DMS 273 (cell line): ENCODE data around the gene RIOK2.
A peak's percentile ranks its signal among the peaks of the same experiment; 100 is the strongest.
"Not testable (repeated sequence)": the region's sequence is repeated elsewhere in the genome, so short reads cannot be mapped to it uniquely, and the experiment has no call there.

Experiments
- DNase-seq: peaks from one replicate; lab custom pipeline; 2025; ENCODE audit not compliant: unreplicated experiment; lab: John Stamatoyannopoulos, UW

The RIOK2 gene

DNA sequence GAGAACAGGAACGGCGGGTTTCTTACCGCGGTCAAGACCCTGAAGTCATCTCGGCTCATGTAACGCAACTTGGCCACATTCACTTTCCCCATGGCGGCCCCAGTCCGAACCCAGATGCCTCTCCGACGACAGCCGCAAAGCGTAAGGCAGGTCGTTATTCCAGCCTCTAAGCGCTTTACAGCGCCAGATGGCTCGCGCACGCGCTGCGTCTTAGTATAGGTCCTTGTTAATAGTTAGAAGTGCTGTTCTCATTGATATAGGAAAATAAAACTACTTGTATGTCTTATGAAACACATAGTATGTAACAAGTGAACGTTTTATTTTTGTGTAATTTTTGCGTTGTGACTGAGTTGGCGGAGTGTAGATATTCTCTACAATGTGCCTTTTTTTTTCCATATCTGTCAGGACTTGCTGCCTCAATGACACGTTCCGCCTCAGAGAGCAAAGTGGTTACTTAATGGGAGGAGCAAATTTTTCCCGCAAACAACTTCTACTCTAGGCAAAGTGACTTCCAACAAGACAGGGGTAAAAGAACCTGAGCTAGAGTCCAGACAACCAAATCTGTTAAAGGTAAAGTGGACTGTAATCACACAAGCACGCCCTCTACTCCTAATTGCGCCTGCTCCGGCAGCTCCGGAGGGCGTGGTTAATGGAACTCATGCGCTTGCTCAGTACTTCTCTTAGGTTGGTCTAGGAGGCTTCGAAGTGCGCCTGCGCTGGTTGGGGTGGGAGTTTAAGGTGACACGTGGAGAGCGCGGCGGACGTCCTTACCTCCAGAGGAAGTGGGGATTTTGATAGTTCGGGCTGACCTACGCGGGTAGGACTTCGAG is at the start of gene RIOK2:
Gene RIOK2 (minus strand): TSS at position 148 of the 830 bp plus-strand sequence. CDS start 56 bp downstream, at position 92.
- peak; percentile 98 for DNase-seq

DNA sequence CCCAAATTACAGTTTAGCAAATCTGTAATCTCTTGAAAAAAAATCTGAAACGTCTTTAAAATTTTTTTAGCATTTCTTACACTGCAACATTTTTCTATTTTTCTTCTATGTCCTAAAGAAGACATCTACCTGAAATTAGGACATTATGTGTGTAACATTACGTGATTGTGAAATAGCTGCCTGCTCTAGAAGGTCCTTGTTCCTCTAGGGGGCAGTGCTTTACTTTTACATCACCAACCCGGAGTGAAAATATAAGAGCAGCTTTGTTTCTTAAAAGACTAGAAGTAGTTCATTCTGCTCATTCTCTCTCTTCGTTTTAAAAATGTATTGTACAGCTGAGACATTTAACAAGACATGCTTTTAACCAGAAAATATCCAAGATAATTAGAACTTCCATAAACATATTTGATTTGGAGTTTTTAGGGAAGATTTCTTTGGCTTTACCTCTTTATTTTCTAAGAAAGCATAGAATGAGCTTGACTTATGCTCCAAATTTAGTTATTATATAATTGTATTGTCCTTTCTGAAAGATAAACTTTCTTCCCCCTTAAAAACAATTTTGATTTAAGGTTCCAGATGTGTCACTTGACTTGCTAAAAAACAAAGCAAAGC is 48.1 kb upstream of the RIOK2 start:
- peak; percentile 83 for DNase-seq

DNA sequence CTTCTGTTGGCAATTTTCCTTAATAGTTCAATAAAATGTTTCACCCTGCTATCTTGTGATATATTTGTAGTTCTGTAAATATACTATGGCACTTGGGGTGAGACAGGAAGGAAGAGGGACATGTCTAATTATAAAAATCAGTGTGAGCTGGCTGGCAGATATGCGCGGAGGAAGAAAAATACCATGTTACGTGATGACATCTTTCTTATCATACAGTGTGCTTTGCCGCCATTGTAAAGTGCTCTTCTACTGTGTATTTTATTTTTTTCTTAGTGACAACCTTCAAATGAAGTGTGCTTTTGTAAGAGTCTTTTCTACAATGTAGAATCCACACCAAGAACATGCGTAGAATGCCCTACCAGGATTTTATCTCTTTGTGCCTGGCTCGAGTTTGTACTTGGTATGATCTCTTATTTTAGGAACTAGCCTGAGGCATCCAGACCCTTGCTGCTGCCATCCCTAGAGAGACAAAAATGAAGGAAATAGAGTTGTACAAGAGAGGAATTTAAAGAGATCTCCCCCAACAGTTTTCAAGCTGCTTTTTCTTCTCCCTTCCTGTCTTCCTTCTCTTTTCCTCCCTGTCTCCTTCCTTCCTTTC is 46.7 kb upstream of the RIOK2 start:
- DNase-seq, result no peak

DNA sequence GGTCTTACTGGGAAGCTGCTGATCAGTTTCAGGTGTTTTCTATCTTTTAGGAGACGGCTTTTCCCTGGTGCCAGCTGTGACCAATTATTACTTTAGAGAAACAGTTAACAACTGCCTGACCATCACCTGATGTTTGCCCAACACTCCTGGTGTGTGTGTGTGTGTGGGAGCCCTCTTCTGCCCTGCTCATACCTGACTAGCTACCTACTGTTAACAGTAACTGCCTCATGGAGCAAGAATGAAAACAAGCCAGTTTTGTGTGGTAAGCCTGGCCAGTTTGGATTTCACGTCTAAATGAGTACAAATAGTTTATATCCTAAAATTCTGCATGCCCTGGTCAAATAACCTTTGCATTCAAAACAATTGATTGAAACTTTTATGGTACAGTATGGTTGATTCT is 46.1 kb upstream of the RIOK2 start:
- no peak for DNase-seq

DNA sequence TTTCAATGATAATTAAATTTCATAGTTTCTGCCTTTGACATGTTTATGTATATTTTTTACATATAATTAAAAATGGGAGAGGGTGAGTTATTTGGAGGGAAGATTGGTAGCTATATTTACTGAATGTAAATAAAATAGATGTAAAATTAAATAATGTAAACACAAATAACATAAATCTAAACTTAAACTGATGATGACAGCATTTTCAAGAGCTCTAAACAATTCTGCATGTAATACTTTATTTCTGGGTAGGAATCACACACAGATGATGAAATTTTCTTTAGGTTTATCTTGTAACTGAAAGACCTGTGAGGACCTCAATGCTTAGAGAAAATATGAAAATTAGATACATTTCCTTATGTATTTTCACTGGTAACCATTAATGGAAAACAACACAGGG is 42.2 kb upstream of the RIOK2 start:
- no peak for DNase-seq

DNA sequence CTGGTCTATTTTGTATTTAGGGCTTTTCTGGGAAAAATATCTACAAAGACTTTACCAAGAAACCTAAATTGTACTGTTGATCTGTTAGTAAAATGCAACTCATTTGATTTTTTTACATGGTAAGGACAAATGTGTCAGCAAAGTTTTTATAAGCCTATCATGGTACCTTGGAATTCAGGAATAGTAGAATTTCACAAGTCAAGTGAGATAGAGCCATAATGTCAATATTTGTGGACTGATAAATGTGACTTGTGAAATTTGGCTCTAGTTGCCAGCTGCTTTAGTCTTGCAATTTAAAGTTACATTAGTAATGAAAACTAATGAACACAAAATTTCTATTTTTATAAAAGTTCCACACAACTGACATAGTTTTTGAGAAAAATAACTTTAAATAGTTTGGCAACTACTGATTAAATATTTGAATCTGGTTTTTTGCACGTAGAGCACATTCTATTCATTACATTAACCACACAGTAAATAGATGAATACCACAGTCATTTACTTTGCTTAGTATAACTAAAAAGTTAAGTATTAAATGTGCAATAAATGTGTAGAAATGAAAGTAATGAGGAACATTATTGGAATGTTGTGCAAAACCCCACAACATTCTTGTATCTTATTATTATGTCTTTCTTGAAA is 41.2 kb upstream of the RIOK2 start:
- DNase-seq, result no peak

DNA sequence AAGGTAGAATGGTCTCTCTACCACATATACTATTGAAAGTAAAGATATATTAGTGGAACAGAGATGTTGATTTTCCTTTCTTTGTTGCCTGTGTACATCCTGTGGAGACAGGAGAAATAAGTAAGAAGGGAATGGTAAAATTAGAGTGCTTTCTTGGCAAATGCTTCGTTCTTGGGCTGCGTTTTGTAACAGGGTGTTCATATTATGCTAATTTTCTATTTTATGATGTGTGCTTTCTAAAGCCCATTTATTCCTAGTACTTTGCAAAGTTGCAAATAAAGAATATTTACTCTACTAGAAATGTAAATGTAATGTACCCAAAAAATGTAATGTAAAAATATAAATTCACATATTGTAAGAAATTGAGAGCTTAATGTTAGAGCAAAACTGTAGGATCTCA is 40.5 kb upstream of the RIOK2 start:
- no peak for DNase-seq

DNA sequence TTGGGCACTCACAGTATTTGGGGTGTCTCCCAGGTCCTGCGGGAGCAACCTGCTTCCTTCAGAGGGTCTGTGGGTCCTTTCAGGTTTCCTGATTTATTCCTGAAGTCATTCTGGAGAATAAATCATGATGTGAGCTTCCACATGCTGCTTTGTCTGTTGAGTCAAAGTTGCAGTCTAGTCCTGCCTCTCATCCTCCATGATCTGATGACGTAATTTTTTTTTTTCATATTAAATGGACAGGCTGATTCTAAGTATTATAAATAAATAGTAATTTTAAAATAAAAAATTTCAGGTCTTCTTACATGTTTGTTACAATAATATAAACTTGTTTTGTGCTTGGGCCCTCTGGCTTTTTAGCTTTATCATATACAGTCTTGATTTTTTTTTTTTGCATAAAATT is 26.3 kb upstream of the RIOK2 start:
- no peak for DNase-seq

DNA sequence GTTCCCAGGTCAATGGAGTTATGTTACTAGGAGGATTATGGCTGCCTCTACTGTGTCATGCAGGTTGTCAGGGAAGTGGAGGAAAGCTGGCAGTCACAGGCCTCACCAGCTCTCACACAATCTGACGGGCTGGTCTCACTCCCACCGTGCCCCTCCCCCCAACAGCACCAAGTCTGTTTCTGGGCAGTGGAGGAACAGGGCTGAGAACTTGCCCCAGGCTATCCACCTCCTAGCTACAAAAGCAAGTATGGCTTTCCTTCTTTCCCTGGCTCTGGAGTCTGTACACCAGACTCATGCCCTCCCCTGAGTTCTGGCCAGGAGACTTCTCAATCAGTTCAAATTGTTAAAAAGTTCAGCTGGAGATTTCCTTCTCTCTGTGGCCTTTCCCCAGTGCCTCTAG is 25.7 kb upstream of the RIOK2 start:
- no peak for DNase-seq

DNA sequence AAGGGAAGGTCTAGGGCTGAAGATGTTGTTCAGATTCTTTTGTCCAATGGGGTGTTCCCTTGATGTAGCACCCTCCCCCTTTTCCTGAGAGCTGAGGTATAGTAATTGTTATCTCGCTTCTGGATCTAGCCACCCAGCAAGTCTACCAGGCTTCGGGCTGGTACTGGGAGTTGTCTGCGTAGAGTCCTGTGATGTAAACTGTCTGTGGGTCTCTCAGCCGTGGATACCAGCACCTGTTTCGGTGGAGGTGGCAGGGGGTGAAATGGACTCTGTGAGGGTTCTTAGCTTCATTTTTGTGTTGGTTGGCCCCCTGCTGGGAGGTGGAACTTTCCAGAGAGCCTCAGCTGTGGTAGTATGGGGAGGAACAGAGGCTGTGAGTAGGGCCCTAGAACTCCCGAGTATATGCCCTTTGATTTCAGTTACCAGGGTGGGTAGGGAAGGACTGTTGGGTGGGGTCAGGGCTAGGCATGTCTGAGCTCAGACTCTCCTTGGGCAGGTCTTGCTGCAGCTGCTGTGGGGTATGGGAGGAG is 25.2 kb upstream of the RIOK2 start:
- DNase-seq, result no peak

DNA sequence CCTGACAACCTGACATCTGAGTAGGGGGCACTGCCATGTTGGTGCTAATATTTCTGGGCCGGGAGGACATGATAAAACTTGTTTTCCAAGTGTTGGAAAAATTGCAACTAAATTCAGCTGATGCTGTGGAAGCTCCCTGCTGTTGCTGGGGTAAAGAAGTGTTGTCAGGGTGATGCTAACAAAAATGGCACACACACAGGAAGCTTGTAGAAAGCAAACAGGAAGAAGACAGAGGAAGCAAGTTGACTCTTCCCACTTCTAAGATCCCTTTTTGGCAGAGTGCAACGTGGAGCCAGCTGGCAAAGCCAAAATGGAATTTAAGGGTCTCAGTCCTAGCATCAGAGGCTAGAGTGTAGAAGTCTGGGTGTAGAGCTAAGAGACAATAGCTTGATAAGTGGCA is 11.3 kb upstream of the RIOK2 start:
- peak; percentile 20 for DNase-seq

DNA sequence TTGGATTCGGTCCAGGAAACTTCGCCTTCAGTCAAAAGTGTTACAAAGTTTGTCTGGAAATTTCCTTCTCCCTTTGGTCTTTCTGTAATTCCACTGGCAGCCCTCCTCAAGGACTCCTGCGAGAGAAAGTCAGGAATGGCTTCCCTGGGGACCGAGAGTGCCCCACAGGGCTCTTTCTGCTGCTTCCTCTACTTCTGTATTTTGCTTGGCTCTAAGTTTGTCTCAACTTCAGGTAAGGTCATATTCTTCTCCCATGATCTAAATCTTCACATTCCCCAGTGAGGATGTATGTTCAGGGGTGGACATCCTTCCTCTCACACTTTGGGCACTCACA is 10.3 kb upstream of the RIOK2 start:
- no peak for DNase-seq

DNA sequence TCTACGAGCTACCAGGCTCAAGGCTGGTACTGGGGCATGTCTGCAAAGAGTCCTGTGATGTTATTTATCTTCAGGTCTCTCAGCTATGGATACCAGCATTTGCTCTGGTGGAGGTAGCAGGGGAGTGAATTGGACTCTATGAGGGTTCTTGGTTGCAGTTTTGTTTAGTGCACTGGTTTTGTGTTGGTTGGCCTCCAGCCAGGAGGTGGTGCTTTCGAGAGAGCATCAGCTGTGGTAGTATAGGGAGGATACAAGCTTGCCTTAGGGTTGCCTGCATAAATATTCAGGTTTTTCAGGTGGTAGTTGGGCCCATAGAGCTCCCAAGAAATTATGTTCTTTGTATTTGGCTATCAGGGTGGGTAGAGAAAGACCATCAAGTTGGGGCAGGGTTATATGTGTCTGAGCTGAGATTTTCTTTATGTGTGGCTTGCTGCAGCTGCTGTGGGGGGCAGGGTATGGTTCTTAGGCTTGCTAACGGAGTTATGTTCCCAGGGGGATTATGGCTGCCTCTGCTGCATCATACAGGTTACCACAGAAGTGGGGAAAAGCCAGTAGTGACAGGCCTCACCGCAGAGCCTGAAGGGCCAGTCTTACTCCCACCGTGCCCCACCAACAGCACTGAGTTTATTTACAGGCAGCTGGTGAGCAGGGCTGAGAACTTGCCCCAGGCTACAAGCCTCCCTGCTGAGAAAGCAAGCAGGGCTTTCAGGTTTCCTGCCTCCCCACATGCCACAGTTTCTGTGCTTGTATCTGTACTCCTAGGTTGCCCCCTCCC is 9.7 kb upstream of the RIOK2 start:
- DNase-seq, result peak; percentile 34

DNA sequence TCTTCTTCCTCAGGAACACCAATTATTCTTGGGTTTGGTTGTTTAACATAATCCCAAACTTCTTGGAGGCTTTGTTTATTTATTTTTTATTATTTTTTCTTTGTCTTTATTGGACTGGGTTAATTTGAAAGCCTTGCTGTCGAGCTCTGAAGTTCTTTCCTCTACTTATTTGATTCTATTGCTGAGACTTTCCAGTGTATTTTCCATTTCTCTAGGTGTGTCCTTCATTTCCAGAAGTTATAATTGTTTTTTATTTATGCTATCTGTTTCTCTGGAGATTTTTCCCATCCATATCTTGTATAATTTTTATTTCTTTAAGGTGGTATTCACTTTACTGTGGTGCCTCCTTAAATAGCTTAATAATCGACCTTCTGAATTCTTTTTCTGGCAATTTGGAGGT is 8.8 kb upstream of the RIOK2 start:
- DNase-seq, result no peak

DNA sequence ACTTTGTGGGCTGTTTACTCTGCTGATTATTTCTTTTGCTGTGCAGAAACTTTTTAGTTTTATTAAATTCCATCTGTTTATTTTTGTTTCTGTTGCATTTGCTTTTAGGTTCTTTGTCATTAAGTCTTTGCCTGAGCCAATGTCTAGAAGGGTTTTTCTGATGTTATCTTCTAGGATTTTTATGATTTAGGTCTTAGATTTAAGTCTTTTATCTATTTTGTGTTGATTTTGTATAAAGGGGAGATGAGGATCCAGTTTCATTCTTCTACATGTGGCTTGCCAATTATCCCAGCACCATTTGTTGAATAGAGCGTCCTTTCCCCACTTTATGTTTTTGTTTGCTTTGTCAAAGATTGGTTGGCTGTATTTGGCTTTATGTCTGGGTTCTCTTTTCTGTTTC is 6.5 kb upstream of the RIOK2 start:
- DNase-seq, result not testable (repeated sequence)

DNA sequence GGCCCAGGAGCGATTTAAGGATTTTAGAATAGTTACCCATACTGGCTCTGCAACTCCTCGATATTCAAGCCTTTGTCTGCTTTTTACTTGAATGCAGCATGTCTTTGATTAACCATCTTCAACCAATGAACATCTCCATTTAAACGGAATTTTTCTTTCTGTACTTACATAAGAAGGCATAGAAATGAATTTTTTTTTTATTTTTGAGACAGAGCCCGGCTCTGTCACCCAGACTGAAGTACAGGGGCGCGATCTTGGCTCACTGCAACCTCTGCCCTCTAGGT is 825 bp upstream of the RIOK2 start:
- no peak for DNase-seq

DNA sequence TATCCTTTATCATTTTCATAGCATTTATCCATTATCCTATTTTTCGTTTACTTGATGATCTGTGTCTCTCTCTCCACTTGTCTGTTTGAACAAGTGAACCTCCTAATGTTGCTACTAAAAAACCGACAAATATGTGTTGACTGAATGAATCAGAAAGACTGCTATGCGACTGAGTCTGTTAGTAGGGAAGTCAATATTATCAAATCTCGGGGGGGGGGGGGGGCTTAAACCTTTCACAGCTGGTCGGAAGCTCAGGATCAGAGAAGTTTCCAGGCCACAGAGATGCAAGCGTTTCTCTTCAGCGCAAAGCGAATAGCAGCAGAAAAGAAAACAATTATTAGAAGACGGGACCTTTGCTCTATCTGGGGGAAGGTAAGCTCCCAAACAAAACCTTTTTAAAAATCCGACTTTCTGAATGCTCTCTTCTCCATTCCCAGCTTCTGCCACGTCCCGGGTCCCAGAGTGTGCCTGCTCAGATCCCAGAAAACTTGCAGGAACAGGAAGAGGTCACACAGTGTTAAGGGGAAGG is 412 bp downstream of the RIOK2 start:
- DNase-seq, result peak; percentile 48

DNA sequence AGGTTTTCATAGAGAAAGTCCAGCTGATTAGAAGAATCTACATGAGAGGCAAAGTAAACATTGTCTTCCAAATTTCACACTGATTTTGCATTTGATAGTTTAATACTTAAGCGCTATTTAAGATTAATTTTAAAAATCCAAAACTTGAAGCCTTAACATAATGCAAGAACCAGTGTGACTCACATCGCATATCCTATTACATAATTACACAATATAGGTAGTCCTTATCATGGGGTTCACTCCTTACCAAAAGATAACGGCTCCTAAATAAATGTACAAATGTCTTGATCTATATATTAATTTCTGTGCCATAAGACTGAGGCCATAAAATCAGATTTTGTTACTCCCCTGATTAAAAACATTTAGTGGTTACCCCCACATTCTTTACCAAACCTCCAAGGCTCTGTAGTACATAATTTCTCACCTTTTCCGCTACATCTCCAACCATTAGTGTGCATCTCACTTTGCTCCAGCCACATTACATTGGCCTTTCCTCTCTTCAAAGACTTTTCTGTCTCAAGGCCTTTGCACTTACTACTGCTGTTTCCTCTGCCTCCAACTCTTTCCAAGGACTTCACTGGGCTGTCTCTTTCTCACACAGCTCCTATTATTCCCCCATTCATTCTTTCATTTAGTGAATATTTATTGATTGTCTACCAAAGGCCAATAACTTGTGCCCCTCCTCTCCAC is 1.0 kb downstream of the RIOK2 start:
- DNase-seq, result peak; percentile 18

DNA sequence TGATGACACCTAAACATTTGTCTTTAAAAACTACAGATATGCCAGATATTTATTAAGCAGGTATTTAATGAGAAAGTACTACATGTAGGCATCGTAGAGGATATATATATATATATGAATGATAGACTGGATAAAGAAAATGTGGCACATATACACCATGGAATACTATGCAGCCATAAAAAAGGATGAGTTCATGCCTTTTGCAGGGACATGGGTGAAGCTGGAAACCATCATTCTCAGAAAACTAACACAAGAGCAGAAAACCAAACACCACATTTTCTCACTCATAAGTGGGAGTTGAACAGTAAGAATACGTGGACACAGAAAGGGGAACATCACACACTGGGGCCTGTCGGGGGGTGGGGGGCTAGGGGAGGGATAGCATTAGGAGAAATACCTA is 3.6 kb downstream of the RIOK2 start:
- DNase-seq, result not testable (repeated sequence)

DNA sequence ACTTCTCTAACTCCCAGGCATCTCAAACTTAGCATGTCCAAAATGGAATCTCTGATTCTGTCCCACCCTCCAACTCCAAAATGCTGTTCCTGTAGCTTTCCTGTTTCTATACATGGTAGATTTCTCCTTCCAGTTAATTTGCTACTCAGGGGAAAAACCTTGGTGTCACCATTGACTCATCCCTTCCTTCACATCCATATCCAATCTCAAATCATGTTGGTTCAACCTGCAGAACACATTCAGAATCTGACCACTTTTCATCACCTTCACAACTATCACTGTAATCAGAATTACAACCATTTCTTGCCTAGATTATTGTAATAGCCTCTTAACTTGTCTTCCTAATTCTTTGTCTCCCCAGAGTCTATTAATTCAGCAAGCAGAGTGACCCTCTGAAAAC is 10.8 kb downstream of the RIOK2 start:
- no peak for DNase-seq
